ENCODE results near the gene ENTPD3. TPM values are rescaled to one million over a fixed set of nuclear protein-coding genes. Genes with fewer than 3 reads are reported as not detected.

The ENTPD3 gene
- polyA plus RNA-seq, 1 donor (not counting 4 experiments of a cell fraction or from before 2014, with no cell fraction given): 12.9 TPM

DNA sequence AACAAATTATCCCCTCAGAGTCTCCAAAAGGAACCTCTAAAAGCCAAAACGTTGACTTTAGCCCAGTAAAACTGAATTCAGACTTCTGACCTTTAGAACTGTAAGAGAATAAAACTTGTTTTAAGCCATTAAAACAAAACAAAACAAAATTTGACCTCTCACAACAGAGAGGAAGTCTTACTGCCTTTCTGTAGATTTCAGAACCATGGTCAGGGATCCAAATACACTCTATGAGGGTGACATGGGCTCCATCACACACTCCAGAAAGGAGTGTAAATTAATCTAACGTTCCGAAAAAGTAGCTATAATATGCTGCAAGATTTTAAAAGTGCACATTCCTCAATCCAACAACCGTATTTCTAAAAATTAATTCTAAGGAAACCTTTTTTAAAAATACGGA is 50.9 kb downstream of the ENTPD3 start:
- dilution Hi-C loops (cut with MboI; ENCODE audit: extremely low pct_ligation_motif_present, low sequenced_read_pairs): no loop called here
- no peaks in the 10 kb centered on the region for H3K9me1 ChIP-seq (ENCODE audit: control insufficient read depth, extremely low read depth, insufficient read depth, low read length)
- no peaks in the 10 kb centered on the region for H3K27me3 ChIP-seq (ENCODE audit: control insufficient read depth, extremely low read depth, insufficient read depth, low read length)
- H2AFZ ChIP-seq (ENCODE audit: control insufficient read depth, low read length): no peak overlapping the region
- no peaks in the 10 kb centered on the region for H3K36me3 ChIP-seq (ENCODE audit: control insufficient read depth in 2 of 2, extremely low read depth in 1 of 2, insufficient read depth in 2 of 2, low read length in 2 of 2)
- no peak overlapping the region for H3K4me3 ChIP-seq (ENCODE audit: control insufficient read depth in 2 of 3, extremely low read depth in 1 of 3, insufficient read depth in 2 of 3, low read depth in 1 of 3, low read length in 3 of 3)
- no peaks in the 10 kb centered on the region for H3K4me1 ChIP-seq (ENCODE audit: control insufficient read depth, extremely low read depth, insufficient read depth, low read length)
- no peak overlapping the region for H3K9ac ChIP-seq (ENCODE audit: control insufficient read depth, extremely low read depth, insufficient read depth, low read length)
- TF ChIP-seq, protein P1, sequence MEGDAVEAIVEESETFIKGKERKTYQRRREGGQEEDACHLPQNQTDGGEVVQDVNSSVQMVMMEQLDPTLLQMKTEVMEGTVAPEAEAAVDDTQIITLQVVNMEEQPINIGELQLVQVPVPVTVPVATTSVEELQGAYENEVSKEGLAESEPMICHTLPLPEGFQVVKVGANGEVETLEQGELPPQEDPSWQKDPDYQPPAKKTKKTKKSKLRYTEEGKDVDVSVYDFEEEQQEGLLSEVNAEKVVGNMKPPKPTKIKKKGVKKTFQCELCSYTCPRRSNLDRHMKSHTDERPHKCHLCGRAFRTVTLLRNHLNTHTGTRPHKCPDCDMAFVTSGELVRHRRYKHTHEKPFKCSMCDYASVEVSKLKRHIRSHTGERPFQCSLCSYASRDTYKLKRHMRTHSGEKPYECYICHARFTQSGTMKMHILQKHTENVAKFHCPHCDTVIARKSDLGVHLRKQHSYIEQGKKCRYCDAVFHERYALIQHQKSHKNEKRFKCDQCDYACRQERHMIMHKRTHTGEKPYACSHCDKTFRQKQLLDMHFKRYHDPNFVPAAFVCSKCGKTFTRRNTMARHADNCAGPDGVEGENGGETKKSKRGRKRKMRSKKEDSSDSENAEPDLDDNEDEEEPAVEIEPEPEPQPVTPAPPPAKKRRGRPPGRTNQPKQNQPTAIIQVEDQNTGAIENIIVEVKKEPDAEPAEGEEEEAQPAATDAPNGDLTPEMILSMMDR (optimal IDR thresholded peaks at IDR 0.05 in 1 of 3, IDR thresholded peaks at IDR 0.05 in 1 of 3, conservative IDR thresholded peaks at IDR 0.05 in 1 of 3; ENCODE audit: extremely low read depth in 1 of 3, insufficient read depth in 2 of 3, low read length in 3 of 3): no peak
- no peak for TF ChIP-seq EZH2 (IDR thresholded peaks at IDR 0.05; ENCODE audit: low read length)
- no peak for DNase-seq (ENCODE audit: low read depth, low spot score)
- no peaks in the 10 kb centered on the region for H3K9me3 ChIP-seq (ENCODE audit: control insufficient read depth, low read depth, low read length)
- H3K27ac ChIP-seq (ENCODE audit: control insufficient read depth, insufficient read depth, low read length): no peak overlapping the region
- H3K79me2 ChIP-seq (ENCODE audit: control insufficient read depth, insufficient read depth, low read length): no peaks in the 10 kb centered on the region
- no peaks in the 10 kb centered on the region for H4K20me1 ChIP-seq (ENCODE audit: control insufficient read depth, extremely low read depth, insufficient read depth, low read length)
- FAIRE-seq: no peak
- H3K4me2 ChIP-seq (ENCODE audit: control insufficient read depth, extremely low read depth, insufficient read depth, low read depth, low read length): no peak overlapping the region

DNA sequence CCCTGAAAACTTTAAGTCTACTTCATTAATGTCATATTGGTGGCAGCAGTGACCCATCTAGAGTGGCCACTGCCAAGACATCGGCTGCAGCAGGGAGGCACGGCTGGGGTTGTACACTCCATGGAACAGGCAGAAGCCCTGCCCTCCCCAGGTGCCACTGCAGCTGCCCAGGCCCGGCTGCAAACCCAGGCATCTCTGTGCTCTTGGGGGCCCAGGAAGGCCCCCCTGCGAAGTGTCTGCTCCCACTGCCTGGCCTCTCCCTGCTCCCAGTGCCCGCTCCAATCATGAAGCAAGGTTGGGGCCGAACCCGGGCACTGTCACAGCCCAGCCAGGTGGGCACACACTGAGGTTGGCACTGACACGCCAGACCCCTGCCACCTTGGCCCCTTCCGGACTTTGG is 58.1 kb downstream of the ENTPD3 start:
- Histone ChIP-seq H3K4me1 (ENCODE audit: control insufficient read depth, extremely low read depth, insufficient read depth, low read length) (peaks cover 6% of the 10 kb centered on the region), H3K27ac (ENCODE audit: control insufficient read depth, insufficient read depth, low read length) (no peak overlapping the region), H3K79me2 (ENCODE audit: control insufficient read depth, insufficient read depth, low read length) (no peaks in the 10 kb centered on the region), H3K4me2 (ENCODE audit: control insufficient read depth, extremely low read depth, insufficient read depth, low read depth, low read length) (no peak overlapping the region), H3K36me3 (ENCODE audit: control insufficient read depth in 2 of 2, extremely low read depth in 1 of 2, insufficient read depth in 2 of 2, low read length in 2 of 2) (no peaks in the 10 kb centered on the region), H3K27me3 (ENCODE audit: control insufficient read depth, extremely low read depth, insufficient read depth, low read length) (no peaks in the 10 kb centered on the region), H3K9ac (ENCODE audit: control insufficient read depth, extremely low read depth, insufficient read depth, low read length) (no peak overlapping the region), H2AFZ (ENCODE audit: control insufficient read depth, low read length) (no peak overlapping the region), H4K20me1 (ENCODE audit: control insufficient read depth, extremely low read depth, insufficient read depth, low read length) (no peaks in the 10 kb centered on the region), H3K9me3 (ENCODE audit: control insufficient read depth, low read depth, low read length) (no peaks in the 10 kb centered on the region), H3K4me3 (ENCODE audit: control insufficient read depth in 2 of 3, extremely low read depth in 1 of 3, insufficient read depth in 2 of 3, low read depth in 1 of 3, low read length in 3 of 3) (no peak overlapping the region), H3K9me1 (ENCODE audit: control insufficient read depth, extremely low read depth, insufficient read depth, low read length) (no peaks in the 10 kb centered on the region)
- TF ChIP-seq, protein P1 (optimal IDR thresholded peaks at IDR 0.05 in 1 of 3, IDR thresholded peaks at IDR 0.05 in 1 of 3, conservative IDR thresholded peaks at IDR 0.05 in 1 of 3; ENCODE audit: extremely low read depth in 1 of 3, insufficient read depth in 2 of 3, low read length in 3 of 3): no peak
- TF ChIP-seq EZH2 (IDR thresholded peaks at IDR 0.05; ENCODE audit: low read length): no peak
- DNase-seq (ENCODE audit: low read depth, low spot score) (no peak), FAIRE-seq (no peak)
- dilution Hi-C loops (cut with MboI; ENCODE audit: extremely low pct_ligation_motif_present, low sequenced_read_pairs): no loop called here

Data from keratinocyte (primary cell).